HFFc6 (cell line): Measurements from ENCODE around the gene ZNF775. TPM values are rescaled to one million over a fixed set of nuclear protein-coding genes. Genes with fewer than 3 reads are reported as not detected.

Source experiments
- DNase-seq: peaks from one replicate; pipeline ENCODE4 v3.0.0-alpha.2; 2018
- H3K27ac Mint-ChIP-seq: 2 replicates; pipeline ENCODE4 v1.8.0; 2020; ENCODE audit warnings: mild to moderate bottlenecking, mixed read lengths
- H3K27me3 Mint-ChIP-seq: 2 replicates; pipeline ENCODE4 v1.8.0; 2021; ENCODE audit warnings: mild to moderate bottlenecking, moderate library complexity, mixed read lengths; ENCODE audit not compliant: insufficient read depth
- H3K36me3 Mint-ChIP-seq: 2 replicates; pipeline ENCODE4 v1.8.0; 2021; ENCODE audit warnings: low read depth, mixed read lengths
- H3K4me1 Mint-ChIP-seq: 2 replicates; pipeline ENCODE4 v1.8.0; 2020; ENCODE audit warnings: low read depth, mixed read lengths
- H3K4me3 Mint-ChIP-seq: 2 replicates; pipeline ENCODE4 v1.8.0; 2020; ENCODE audit warnings: mild to moderate bottlenecking, moderate library complexity, mixed read lengths
- H3K9me3 Mint-ChIP-seq: 2 replicates; pipeline ENCODE4 v1.8.0; 2020; ENCODE audit warnings: mild to moderate bottlenecking, mixed read lengths
- total RNA-seq, 6 experiments: library from RNA; stranded (reverse); fragmentation: NEBNext Ultra II Directional; extraction: Animal tissue kit (Norgen Biotek cat#: 25700); gene quantifications; 2 replicates in 1 of 6; 3 replicates in 5 of 6; pipeline ENCODE4 v1.2.3, GENCODE V29; 2021
- TF ChIP-seq, protein P1 (sequence below): fragments of 200-600 bp; sonication (generic); IDR thresholded peaks from 2 replicates; pipeline ENCODE4 v1.5.0; 2021; ENCODE audit warnings: antibody characterized with exemption, mild to moderate bottlenecking

The ZNF775 gene
- total RNA-seq, 6 experiments from 2014 or later = 2.7 to 3.8 (median 2.9) TPM

DNA sequence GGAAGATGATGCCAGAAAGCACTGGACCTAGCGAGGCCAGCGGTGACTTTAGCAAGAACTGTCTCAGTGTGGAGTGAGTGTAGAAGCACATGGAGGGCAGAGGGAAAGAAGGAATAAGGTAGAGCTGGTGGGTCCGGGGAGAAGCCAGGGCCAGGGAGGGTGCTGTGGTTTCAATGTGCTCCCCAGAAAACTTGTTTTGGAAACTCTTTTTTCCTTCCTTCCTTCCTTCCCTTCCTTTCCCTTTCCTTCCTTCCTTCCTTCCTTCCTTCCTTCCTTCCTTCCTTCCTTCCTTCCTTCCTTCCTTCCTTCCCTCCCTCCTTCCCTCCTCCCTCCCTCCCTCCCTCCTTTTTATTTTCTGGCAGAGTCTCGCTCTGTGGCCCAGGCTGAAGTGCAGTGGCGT is 32.2 kb upstream of the ZNF775 start:
- no peak overlapping the region for H3K27ac Mint-ChIP-seq
- TF ChIP-seq, protein P1, sequence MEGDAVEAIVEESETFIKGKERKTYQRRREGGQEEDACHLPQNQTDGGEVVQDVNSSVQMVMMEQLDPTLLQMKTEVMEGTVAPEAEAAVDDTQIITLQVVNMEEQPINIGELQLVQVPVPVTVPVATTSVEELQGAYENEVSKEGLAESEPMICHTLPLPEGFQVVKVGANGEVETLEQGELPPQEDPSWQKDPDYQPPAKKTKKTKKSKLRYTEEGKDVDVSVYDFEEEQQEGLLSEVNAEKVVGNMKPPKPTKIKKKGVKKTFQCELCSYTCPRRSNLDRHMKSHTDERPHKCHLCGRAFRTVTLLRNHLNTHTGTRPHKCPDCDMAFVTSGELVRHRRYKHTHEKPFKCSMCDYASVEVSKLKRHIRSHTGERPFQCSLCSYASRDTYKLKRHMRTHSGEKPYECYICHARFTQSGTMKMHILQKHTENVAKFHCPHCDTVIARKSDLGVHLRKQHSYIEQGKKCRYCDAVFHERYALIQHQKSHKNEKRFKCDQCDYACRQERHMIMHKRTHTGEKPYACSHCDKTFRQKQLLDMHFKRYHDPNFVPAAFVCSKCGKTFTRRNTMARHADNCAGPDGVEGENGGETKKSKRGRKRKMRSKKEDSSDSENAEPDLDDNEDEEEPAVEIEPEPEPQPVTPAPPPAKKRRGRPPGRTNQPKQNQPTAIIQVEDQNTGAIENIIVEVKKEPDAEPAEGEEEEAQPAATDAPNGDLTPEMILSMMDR = no peak
- DNase-seq = no peak

DNA sequence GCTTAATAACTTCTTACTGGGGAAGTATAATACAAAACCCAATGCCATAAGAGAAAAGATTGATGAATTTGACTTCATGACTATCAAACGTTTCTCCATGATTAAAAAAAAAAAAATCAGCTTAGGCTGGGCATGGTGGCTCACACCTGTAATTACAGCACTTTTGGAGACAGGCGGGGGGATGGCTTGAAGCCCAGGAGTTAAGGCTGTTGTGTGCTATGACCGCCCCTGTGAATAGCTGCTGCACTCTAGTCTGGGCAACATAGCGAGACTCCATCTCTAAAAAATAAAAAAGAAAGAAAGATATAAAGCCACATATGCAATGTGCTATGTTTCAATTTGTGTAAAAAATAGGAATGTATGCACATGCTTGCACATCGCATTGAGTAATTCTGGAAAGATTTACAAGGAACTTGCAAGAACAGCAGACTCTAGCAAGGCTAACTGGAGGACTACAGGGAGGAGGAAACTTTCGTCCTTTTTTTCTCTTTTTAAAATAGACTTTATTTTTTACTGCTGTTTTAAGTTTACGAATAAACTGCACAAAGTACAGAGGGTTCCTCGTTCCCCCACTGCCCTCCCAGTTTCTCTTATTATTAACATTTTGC is 27.4 kb upstream of the ZNF775 start:
- no peak for DNase-seq
- Mint-ChIP-seq H3K4me1 (no peaks in the 10 kb centered on the region; the same call in 1 of the 2 replicates), H3K27me3 (peaks cover under 1% of the 10 kb centered on the region), H3K27ac (no peak overlapping the region), H3K9me3 (no peaks in the 10 kb centered on the region), H3K4me3 (no peak overlapping the region), H3K36me3 (no peaks in the 10 kb centered on the region)
- TF ChIP-seq, protein P1 = no peak

More for the DNA sequence above, 32.2 kb upstream of the ZNF775 start:
- peaks cover 19% of the 10 kb centered on the region for H3K27me3 Mint-ChIP-seq
- H3K4me1 Mint-ChIP-seq = no peaks in the 10 kb centered on the region
- H3K9me3 Mint-ChIP-seq = no peaks in the 10 kb centered on the region
- H3K36me3 Mint-ChIP-seq = no peaks in the 10 kb centered on the region
- H3K4me3 Mint-ChIP-seq = no peak overlapping the region

- H3K9me3 Mint-ChIP-seq = no peaks in the 10 kb centered on the region
- H3K27ac Mint-ChIP-seq = no peak overlapping the region
- no peaks in the 10 kb centered on the region; the same call in 1 of the 2 replicates for H3K4me1 Mint-ChIP-seq
- H3K4me3 Mint-ChIP-seq = no peak overlapping the region
- DNase-seq = no peak
- H3K27me3 Mint-ChIP-seq = no peaks in the 10 kb centered on the region; the same call in none of the 2 replicates
- H3K36me3 Mint-ChIP-seq = no peaks in the 10 kb centered on the region
- TF ChIP-seq, protein P1 = no peak
Measured at GRCh38 chr7:150355666-150356059, 23.5 kb upstream of the ZNF775 start.

- Mint-ChIP-seq H3K4me1 (no peaks in the 10 kb centered on the region; the same call in 1 of the 2 replicates), H3K27me3 (no peaks in the 10 kb centered on the region; the same call in none of the 2 replicates), H3K36me3 (no peaks in the 10 kb centered on the region)
Measured at GRCh38 chr7:150356265-150356897, 22.7 kb upstream of the ZNF775 start.

GRCh38 chr7:150357270-150357669 is 21.9 kb upstream of the ZNF775 start:
- no peaks in the 10 kb centered on the region; the same call in 1 of the 2 replicates for H3K4me1 Mint-ChIP-seq
- DNase-seq = no peak
- no peaks in the 10 kb centered on the region for H3K36me3 Mint-ChIP-seq
- H3K27ac Mint-ChIP-seq = no peak overlapping the region
- no peaks in the 10 kb centered on the region for H3K9me3 Mint-ChIP-seq
- H3K27me3 Mint-ChIP-seq = no peaks in the 10 kb centered on the region; the same call in none of the 2 replicates
- no peak overlapping the region for H3K4me3 Mint-ChIP-seq
- TF ChIP-seq, protein P1 = no peak

More at GRCh38 chr7:150356265-150356897, 22.7 kb upstream of the ZNF775 start:
- TF ChIP-seq, protein P1 = peak; percentile 87
- H3K4me3 Mint-ChIP-seq = no peak overlapping the region
- DNase-seq = no peak
- H3K27ac Mint-ChIP-seq = no peak overlapping the region
- no peaks in the 10 kb centered on the region for H3K9me3 Mint-ChIP-seq
